Endothelial cell of umbilical vein (primary cell): ENCODE measurements around the gene FAM136A. TPM values are rescaled to one million over a fixed set of nuclear protein-coding genes. Genes with fewer than 3 reads are reported as not detected.

Source experiments
- BruUV-seq: library from RNA; stranded (reverse); fragments of 400-500 nt; replicated peaks from 2 replicates; lab custom pipeline; 2021; lab: Mats Ljungman, UMichigan
- CTCF ChIA-PET: fragments of 300-600, 350-600 bp; sonication (Branson Sonifier 250); formaldehyde crosslinking; loops from one replicate; lab custom pipeline; 2021; ENCODE audit warnings: antibody characterized with exemption, inconsistent platforms; lab: Charles Lee
- POLR2A ChIA-PET: fragments of 300-600, 350-600 bp; sonication (Branson Sonifier 250); formaldehyde crosslinking; loops from one replicate; lab custom pipeline; 2021; ENCODE audit warnings: antibody characterized with exemption, inconsistent platforms; lab: Charles Lee
- DNase-seq: peaks from one replicate; pipeline ENCODE4 v3.0.0-alpha.2; 2011; ENCODE audit warnings: low read depth, low spot score
- FAIRE-seq: peaks from 2 replicates; lab custom pipeline; 2011; peaks lifted over from hg19 to GRCh38; lab: Jason Lieb, UNC
- H2AFZ ChIP-seq: 2 replicates; pipeline ENCODE4 v1.6.0; 2012; ENCODE audit warnings: low read depth, low read length, control low read depth, inconsistent platforms
- H3K27ac ChIP-seq: 2 replicates; pipeline ENCODE4 v1.5.1; 2011; ENCODE audit warnings: low read depth, mild to moderate bottlenecking, control low read depth, low read length, moderate library complexity; ENCODE audit not compliant: insufficient read depth
- H3K27me3 ChIP-seq, 2 experiments: 2 replicates each; pipeline versions ENCODE4 v1.6.0 to v1.6.1; 2011; ENCODE audit warnings: low read length in 2 of 2, mixed read lengths in 1 of 2; ENCODE audit not compliant: control insufficient read depth in 2 of 2, insufficient read depth in 2 of 2
- H3K36me3 ChIP-seq, 2 experiments: 2 replicates in 1 of 2; 3 replicates in 1 of 2; pipeline ENCODE4 v1.5.1; 2011; ENCODE audit warnings: low read length in 2 of 2, mild to moderate bottlenecking in 1 of 2, moderate library complexity in 1 of 2; ENCODE audit not compliant: control insufficient read depth in 2 of 2, insufficient read depth in 2 of 2; ENCODE audit errors: extremely low read depth in 1 of 2
- H3K4me1 ChIP-seq: 3 replicates; pipeline ENCODE4 v1.5.1; 2011; ENCODE audit warnings: mild to moderate bottlenecking, low read length; ENCODE audit not compliant: control insufficient read depth, insufficient read depth; ENCODE audit errors: extremely low read depth
- H3K4me2 ChIP-seq: 2 replicates; pipeline ENCODE4 v1.6.1; 2011; ENCODE audit warnings: low read length, control low read depth, mixed read lengths; ENCODE audit not compliant: insufficient read depth
- H3K4me3 ChIP-seq, 3 experiments: fragments of 200-600 bp in 1 of 3; sonication (generic), shearing (Covaris generic) in 1 of 3; replicated peaks in 1 of 3; 2 replicates each; pipeline ENCODE4 v1.5.1; 2011 to 2016; ENCODE audit warnings: control low read depth in 3 of 3, low read length in 3 of 3, mild to moderate bottlenecking in 2 of 3, inconsistent platforms in 1 of 3, low read depth in 1 of 3, moderate library complexity in 1 of 3; ENCODE audit not compliant: insufficient read depth in 1 of 3
- H3K79me2 ChIP-seq: 2 replicates; pipeline ENCODE4 v1.6.0; 2012; ENCODE audit warnings: low read length, inconsistent platforms; ENCODE audit not compliant: control insufficient read depth, insufficient read depth
- H3K9ac ChIP-seq: replicated peaks from 2 replicates; pipeline ENCODE3; 2011; ENCODE audit warnings: low read length, control low read depth; ENCODE audit not compliant: insufficient read depth; ENCODE audit errors: extremely low read depth
- H3K9me1 ChIP-seq: replicated peaks from 3 replicates; pipeline ENCODE4 v1.6.0; 2011; ENCODE audit warnings: mild to moderate bottlenecking, low read length; ENCODE audit not compliant: control insufficient read depth, insufficient read depth; ENCODE audit errors: extremely low read depth
- H3K9me3 ChIP-seq: replicated peaks from 2 replicates; pipeline ENCODE4 v1.5.1; 2012; ENCODE audit warnings: low read length, inconsistent platforms; ENCODE audit not compliant: control insufficient read depth, insufficient read depth
- H4K20me1 ChIP-seq: replicated peaks from 2 replicates; pipeline ENCODE3; 2011; ENCODE audit warnings: mild to moderate bottlenecking, low read length; ENCODE audit not compliant: control insufficient read depth, insufficient read depth; ENCODE audit errors: extremely low read depth
- EZH2 ChIP-seq: IDR thresholded peaks from 2 replicates; pipeline ENCODE4 v1.6.1; 2012; ENCODE audit warnings: borderline replicate concordance, low read depth, mild to moderate bottlenecking, moderate library complexity, low read length, inconsistent platforms; ENCODE audit not compliant: severe bottlenecking
- FOS ChIP-seq: IDR thresholded peaks from 2 replicates; pipeline ENCODE4 v1.6.1; 2011; ENCODE audit warnings: mild to moderate bottlenecking, low read length, moderate library complexity, borderline replicate concordance; ENCODE audit not compliant: insufficient read depth
- GATA2 ChIP-seq: IDR thresholded peaks from 2 replicates; pipeline ENCODE4 v1.7.0; 2011; ENCODE audit warnings: low read depth, mild to moderate bottlenecking, moderate library complexity, mixed read lengths, low read length; ENCODE audit not compliant: insufficient read length, insufficient read depth
- MAX ChIP-seq: IDR thresholded peaks from 2 replicates; pipeline ENCODE4 v1.6.1; 2011; ENCODE audit not compliant: insufficient read depth, insufficient read length
- MYC ChIP-seq: IDR thresholded peaks from one replicate; pipeline ENCODE4 v1.6.1; 2011; ENCODE audit warnings: mild to moderate bottlenecking, low read depth, low read length
- dilution Hi-C: fragments of 300-500 bp; cut with MboI; formaldehyde crosslinking; loops from one replicate; pipeline ENCODE4 v1.15.0; 2019; ENCODE audit warnings: low sequenced_read_pairs; ENCODE audit not compliant: extremely low pct_ligation_motif_present
- intact Hi-C: fragments of 100-400 bp; cut with micrococcal nuclease; formaldehyde crosslinking; loops from one replicate; pipeline ENCODE4 v1.10.0; 2022
- polyA plus RNA-seq, 4 experiments: library from polyadenylated mRNA; depleted of rRNA in 3 of 4; stranded (reverse) in 3 of 4; unstranded in 1 of 4; fragments of >200 nt; gene quantifications; 2 replicates each; pipeline versions ENCODE4 v1.2.1 to v1.2.3, GENCODE V29; 2011 to 2012; ENCODE audit warnings: missing spikeins in 1 of 4
- total RNA-seq: library from RNA; stranded (reverse); gene quantifications from 2 replicates; pipeline ENCODE4 v1.2.3, GENCODE V29; 2021

Gene FAM136A
- total and polyA plus RNA-seq, 2 donors (not counting 3 experiments of a cell fraction or from before 2014, with no cell fraction given): 28.3 to 42.4 TPM

GRCh38 chr2:70336552-70336951, 34.7 kb upstream of the FAM136A start:
- H3K36me3 ChIP-seq: no peaks in the 10 kb centered on the region
- TF ChIP-seq EZH2 (no peak), MYC (no peak), FOS (no peak), MAX (no peak)
- H3K9me3 ChIP-seq: no peaks in the 10 kb centered on the region
- no peak overlapping the region for H3K9ac ChIP-seq
- intact Hi-C loops (no loop called here), dilution Hi-C loops (no loop called here)
- no TSS peak for BruUV-seq
- no peak overlapping the region for H3K27ac ChIP-seq
- H4K20me1 ChIP-seq: no peaks in the 10 kb centered on the region
- H3K4me3 ChIP-seq: no peak overlapping the region
- DNase-seq: no peak
- peaks cover 0 to 4% of the 10 kb centered on the region in 2 experiments for H3K27me3 ChIP-seq
- CTCF ChIA-PET: interaction anchor here (2.0 to 7.7 kb wide), 2 partner anchors 281 kb away, joined by 7 to 258 read pairs; no protein-coding TSS in a partner anchor
- no peaks in the 10 kb centered on the region for H3K9me1 ChIP-seq
- H2AFZ ChIP-seq: no peak overlapping the region
- no peak overlapping the region for H3K4me2 ChIP-seq
- no peak for FAIRE-seq
- no peaks in the 10 kb centered on the region for H3K4me1 ChIP-seq
- POLR2A ChIA-PET: no interaction called here
- H3K79me2 ChIP-seq: no peaks in the 10 kb centered on the region

GRCh38 chr2:70331012-70331411, 29.1 kb upstream of the FAM136A start:
- Histone ChIP-seq H3K27ac (no peak overlapping the region), H3K9ac (no peak overlapping the region), H3K79me2 (no peaks in the 10 kb centered on the region), H3K4me3 (no peak overlapping the region), H3K9me1 (no peaks in the 10 kb centered on the region), H3K4me1 (no peaks in the 10 kb centered on the region), H3K36me3 (no peaks in the 10 kb centered on the region), H3K9me3 (no peaks in the 10 kb centered on the region), H3K27me3 (peaks cover 0 to 4% of the 10 kb centered on the region in 2 experiments), H3K4me2 (no peak overlapping the region), H4K20me1 (no peaks in the 10 kb centered on the region), H2AFZ (no peak overlapping the region)
- TF ChIP-seq FOS: no peak
- no peak for TF ChIP-seq MYC
- TF ChIP-seq GATA2: no peak
- DNase-seq (no peak), FAIRE-seq (no peak)
- no TSS peak for BruUV-seq
- intact Hi-C loops: no loop called here
- CTCF ChIA-PET: interaction anchor here (1.2 to 2.0 kb wide), 2 partner anchors 286 to 313 kb away, joined by 4 to 8 read pairs; no protein-coding TSS in a partner anchor
- POLR2A ChIA-PET: no interaction called here
- dilution Hi-C loops: no loop called here
